GM13976 (cell line): Measurements from ENCODE around the gene RUNX1.

Source experiments
- DNase-seq: peaks from one replicate; pipeline ENCODE4 v3.0.0; 2012; ENCODE audit warnings: low spot score
- in situ Hi-C: fragments of 300-500 bp; cut with MboI; formaldehyde crosslinking; loops from one replicate; pipeline ENCODE4 v1.12.0; 2022; ENCODE audit warnings: low sequenced_read_pairs, mixed read lengths, inconsistent platforms; ENCODE audit not compliant: unreplicated experiment
- TF ChIP-seq, protein P1 (sequence below): IDR thresholded peaks from 2 replicates; pipeline ENCODE4 v1.5.1; 2012; ENCODE audit warnings: borderline replicate concordance, mild to moderate bottlenecking; ENCODE audit not compliant: insufficient read depth; ENCODE audit errors: extremely low read depth, missing control alignments, control extremely low read depth

The RUNX1 gene

DNA sequence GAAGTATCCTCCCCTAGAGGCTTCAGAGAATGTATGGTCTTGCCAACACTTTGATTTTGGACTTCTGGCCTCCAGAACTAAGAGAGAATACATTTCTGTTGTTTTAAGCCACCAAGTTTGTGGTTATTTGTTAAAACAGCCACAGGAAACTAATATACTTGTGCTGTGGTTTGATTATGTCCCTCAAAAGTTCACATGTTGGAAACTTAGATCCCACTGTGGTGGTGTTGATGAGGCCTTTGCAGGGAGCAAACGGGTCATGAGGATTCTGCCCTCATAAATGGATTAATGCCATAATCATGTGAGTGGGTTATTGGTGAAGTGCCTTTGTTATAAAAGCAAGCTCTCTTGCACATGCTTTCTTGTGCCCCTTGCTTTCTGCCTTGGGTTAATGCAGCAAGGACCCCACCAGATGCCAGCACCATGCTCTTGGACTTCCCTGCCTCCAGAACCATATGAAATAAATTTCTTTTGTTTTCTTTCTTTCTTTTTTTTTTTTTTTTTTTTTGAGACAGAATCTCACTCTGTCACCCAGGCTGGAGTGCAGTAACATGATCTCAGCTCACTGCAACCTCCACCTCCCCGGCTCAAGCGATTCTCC, 223.1 kb downstream of the RUNX1 start:
- TF ChIP-seq, protein P1, sequence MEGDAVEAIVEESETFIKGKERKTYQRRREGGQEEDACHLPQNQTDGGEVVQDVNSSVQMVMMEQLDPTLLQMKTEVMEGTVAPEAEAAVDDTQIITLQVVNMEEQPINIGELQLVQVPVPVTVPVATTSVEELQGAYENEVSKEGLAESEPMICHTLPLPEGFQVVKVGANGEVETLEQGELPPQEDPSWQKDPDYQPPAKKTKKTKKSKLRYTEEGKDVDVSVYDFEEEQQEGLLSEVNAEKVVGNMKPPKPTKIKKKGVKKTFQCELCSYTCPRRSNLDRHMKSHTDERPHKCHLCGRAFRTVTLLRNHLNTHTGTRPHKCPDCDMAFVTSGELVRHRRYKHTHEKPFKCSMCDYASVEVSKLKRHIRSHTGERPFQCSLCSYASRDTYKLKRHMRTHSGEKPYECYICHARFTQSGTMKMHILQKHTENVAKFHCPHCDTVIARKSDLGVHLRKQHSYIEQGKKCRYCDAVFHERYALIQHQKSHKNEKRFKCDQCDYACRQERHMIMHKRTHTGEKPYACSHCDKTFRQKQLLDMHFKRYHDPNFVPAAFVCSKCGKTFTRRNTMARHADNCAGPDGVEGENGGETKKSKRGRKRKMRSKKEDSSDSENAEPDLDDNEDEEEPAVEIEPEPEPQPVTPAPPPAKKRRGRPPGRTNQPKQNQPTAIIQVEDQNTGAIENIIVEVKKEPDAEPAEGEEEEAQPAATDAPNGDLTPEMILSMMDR = no peak
- no peak for DNase-seq
- in situ Hi-C loops = no loop called here

DNA sequence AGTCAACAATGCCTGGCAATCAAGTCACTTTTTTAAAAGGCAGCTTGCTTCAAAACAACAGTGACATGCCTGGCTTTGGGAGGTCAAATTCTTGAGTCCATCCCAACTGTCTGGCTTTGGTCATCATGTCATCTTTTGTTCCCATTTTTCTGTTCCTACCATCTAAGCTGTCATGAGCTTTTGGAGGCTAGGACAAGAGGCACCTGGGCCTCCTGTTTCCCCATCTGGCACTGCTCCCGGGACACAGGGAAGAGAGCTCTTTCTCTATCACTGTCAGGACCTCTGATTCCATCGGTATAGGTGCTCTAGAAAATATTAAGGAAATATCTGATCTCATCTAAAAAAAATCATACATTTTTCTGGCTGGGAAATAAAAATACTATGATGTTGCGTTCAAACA, 224.0 kb downstream of the RUNX1 start:
- no peak for DNase-seq
- TF ChIP-seq, protein P1 = no peak
- in situ Hi-C loops = no loop called here

DNA sequence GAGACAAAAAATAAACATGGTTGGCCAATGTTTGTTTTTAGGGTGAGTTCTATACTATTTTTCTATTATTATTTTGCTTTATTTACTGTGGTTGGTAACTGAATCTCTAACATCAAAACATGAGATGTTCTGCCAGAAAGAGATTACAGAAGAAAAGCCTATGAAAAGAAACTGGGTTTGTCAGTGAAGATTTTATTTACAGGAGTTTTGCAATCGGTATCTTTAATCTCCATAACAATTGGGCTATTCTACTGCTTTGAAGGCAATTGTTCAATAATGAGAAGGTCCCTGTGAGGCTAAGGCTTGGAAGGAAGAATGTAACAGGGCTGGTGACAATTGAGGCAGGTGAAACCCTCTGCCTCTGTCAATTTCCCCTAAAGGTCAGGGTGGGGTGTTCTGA, 224.8 kb downstream of the RUNX1 start:
- in situ Hi-C loops = no loop called here
- TF ChIP-seq, protein P1 = no peak
- no peak for DNase-seq

DNA sequence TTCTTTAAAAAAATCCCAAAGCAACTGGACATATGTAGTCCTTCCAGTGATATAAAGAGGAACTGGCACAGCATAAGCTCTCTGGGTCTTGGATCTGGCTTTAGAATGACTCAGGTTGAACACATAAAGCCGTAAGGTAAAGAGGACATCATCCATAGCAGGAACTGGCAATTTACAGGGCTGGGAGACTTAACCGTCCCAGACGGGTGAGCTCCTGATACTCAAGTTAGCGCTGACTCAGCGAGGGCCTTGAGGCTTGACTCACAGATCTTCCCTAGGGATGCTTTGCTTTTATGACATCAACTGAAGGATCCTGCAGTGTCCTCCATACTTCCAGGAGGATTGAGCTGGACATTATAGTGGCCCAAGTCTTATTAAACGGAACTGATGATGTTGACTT, 226.2 kb downstream of the RUNX1 start:
- TF ChIP-seq, protein P1 = no peak
- DNase-seq = no peak
- in situ Hi-C loops = no loop called here

DNA sequence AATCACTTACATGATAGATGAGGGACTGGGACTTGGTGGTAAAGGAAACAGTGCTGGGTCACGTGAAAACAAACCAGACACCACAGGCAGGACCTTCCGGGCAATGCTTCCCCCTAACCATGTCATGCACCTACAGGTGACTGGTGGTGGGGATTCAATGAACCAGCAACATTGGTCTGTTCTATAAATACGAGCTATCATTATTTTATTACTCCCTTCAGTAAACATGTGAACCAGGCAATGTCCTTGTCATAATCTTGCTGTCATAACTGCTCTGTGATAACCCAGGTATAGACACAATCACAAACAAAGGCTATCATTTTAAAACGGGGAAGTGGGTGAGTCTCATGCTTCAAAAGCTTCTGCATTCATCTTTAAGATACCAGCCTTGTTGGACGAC, 226.9 kb downstream of the RUNX1 start:
- TF ChIP-seq, protein P1 = no peak
- in situ Hi-C loops = no loop called here
- no peak for DNase-seq

DNA sequence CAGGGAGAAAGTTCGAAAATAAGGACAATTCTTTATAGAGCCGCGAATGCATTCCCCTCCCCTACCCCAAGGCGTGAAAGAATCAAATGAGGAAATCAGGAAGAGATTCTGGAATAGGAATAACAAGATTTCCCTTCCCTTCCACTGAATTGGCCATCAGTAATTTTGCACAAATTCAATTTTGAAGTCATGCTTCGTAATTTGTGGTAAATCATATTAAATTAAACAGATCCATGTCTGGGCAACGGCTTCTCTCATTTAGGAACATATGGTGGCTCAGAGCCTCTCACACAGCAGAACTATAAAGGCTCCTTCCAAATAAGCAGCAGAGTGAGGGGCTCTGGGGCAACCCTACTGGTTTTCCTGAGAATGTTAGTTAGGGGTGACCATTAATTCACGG, 227.4 kb downstream of the RUNX1 start:
- in situ Hi-C loops = no loop called here
- TF ChIP-seq, protein P1 = no peak
- DNase-seq = no peak
